GM12878 (cell line): ENCODE data around the gene PPP1R12B. TPM values are rescaled to one million over a fixed set of nuclear protein-coding genes. Genes with fewer than 3 reads are reported as not detected.
A peak's percentile ranks its signal among the peaks of the same experiment; 100 is the strongest.

Source experiments
- ATAC-seq: fragments of 200-7000 bp; cut with Tn5 transposase; 3 replicates; pipeline ENCODE4 v1.9.1; 2020; ENCODE audit warnings: mild to moderate bottlenecking, moderate library complexity
- BruUV-seq: library from RNA; stranded (reverse); fragments of 400-500 nt; replicated peaks from 2 replicates; lab custom pipeline; 2021; lab: Mats Ljungman, UMichigan
- CTCF ChIA-PET: fragments of 300-600 bp; sonication (Branson Sonifier 250); formaldehyde crosslinking; extraction: SDS; loops from one replicate; lab custom pipeline; 2021; ENCODE audit warnings: inconsistent platforms; lab: Yijun Ruan, JAX
- POLR2A ChIA-PET: fragments of 350-600 bp; formaldehyde crosslinking; extraction: SDS; loops from one replicate; lab custom pipeline; 2021; ENCODE audit warnings: inconsistent platforms; lab: Charles Lee
- RAD21 ChIA-PET: fragments of 300-600 bp; sonication (Branson Sonifier 250); formaldehyde crosslinking; loops from one replicate; lab custom pipeline; 2023; ENCODE audit warnings: antibody characterized with exemption; ENCODE audit not compliant: unreplicated experiment; lab: Charles Lee
- SMC1A ChIA-PET: fragments of 300-600 bp; sonication (Branson Sonifier 250); formaldehyde crosslinking; loops from one replicate; lab custom pipeline; 2023; ENCODE audit not compliant: unreplicated experiment, uncharacterized antibody; lab: Charles Lee
- DNase-seq: peaks from one replicate; pipeline ENCODE4 v3.0.0-alpha.2; 2011; ENCODE audit warnings: low read depth, low spot score
- FAIRE-seq: peaks from 3 replicates; lab custom pipeline; 2011; peaks lifted over from hg19 to GRCh38; lab: Jason Lieb, UNC
- H2AFZ ChIP-seq: 2 replicates; pipeline ENCODE4 v1.6.0; 2011; ENCODE audit warnings: low read depth, low read length, control low read depth; ENCODE audit not compliant: control insufficient read depth
- H3K27ac ChIP-seq: 2 replicates; pipeline ENCODE4 v1.5.1; 2011; ENCODE audit warnings: control low read depth; ENCODE audit not compliant: control insufficient read depth, insufficient read depth
- H3K27me3 ChIP-seq, 2 experiments: replicated peaks in 1 of 2; 2 replicates each; pipeline versions ENCODE4 v1.6.0 to v1.6.1; 2011; ENCODE audit warnings: low read length in 1 of 2; ENCODE audit not compliant: control insufficient read depth in 2 of 2, insufficient read depth in 2 of 2
- H3K36me3 ChIP-seq, 2 experiments: 2 replicates each; pipeline ENCODE4 v1.5.1; 2011; ENCODE audit warnings: low read length in 1 of 2; ENCODE audit not compliant: control insufficient read depth in 2 of 2, insufficient read depth in 2 of 2
- H3K4me1 ChIP-seq: 2 replicates; pipeline ENCODE4 v1.6.1; 2011; ENCODE audit warnings: mild to moderate bottlenecking, low read length, moderate library complexity, mixed read lengths; ENCODE audit not compliant: control insufficient read depth, insufficient read depth
- H3K4me2 ChIP-seq: 2 replicates; pipeline ENCODE4 v1.6.0; 2011; ENCODE audit warnings: control low read depth; ENCODE audit not compliant: control insufficient read depth, insufficient read depth
- H3K4me3 ChIP-seq: fragments of 200-600 bp; sonication (generic); 2 replicates; pipeline ENCODE4 v1.5.1; 2016
- H3K79me2 ChIP-seq: 2 replicates; pipeline ENCODE4 v1.6.0; 2011; ENCODE audit warnings: low read length; ENCODE audit not compliant: control insufficient read depth, insufficient read depth
- H3K9ac ChIP-seq: 2 replicates; pipeline ENCODE4 v1.8.0; 2011; ENCODE audit warnings: low read length, control low read depth, mixed read lengths; ENCODE audit not compliant: control insufficient read depth, insufficient read depth
- H3K9me3 ChIP-seq: replicated peaks from 3 replicates; pipeline ENCODE4 v1.5.1; 2011; ENCODE audit warnings: mild to moderate bottlenecking, low read length; ENCODE audit not compliant: control insufficient read depth, insufficient read depth
- H4K20me1 ChIP-seq: 2 replicates; pipeline ENCODE4 v1.6.0; 2011; ENCODE audit not compliant: control insufficient read depth, insufficient read depth
- ATF7 ChIP-seq: fragments of 450-650 bp; IDR thresholded peaks from 2 replicates; pipeline ENCODE4 v1.6.1; 2016; ENCODE audit warnings: low read depth, mild to moderate bottlenecking
- CREB1 ChIP-seq: IDR thresholded peaks from 2 replicates; pipeline ENCODE4 v1.6.1; 2012; ENCODE audit warnings: low read depth, mild to moderate bottlenecking, inconsistent platforms
- EGR1 ChIP-seq, 2 experiments: IDR thresholded peaks; 1 replicate in 1 of 2; 2 replicates in 1 of 2; pipeline ENCODE4 v1.6.1; 2011 to 2012; ENCODE audit warnings: low read depth in 2 of 2, low read length in 2 of 2, borderline replicate concordance in 1 of 2, mild to moderate bottlenecking in 1 of 2, moderate library complexity in 1 of 2
- ETV6 ChIP-seq, 2 experiments: fragments of 450-650 bp in 1 of 2; IDR thresholded peaks in 1 of 2; conservative IDR thresholded peaks in 1 of 2; 2 replicates each; pipeline ENCODE4 v1.6.1; 2014; ENCODE audit warnings: antibody characterized with exemption in 1 of 2, borderline replicate concordance in 1 of 2, low read depth in 1 of 2, mild to moderate bottlenecking in 1 of 2, moderate library complexity in 1 of 2
- GABPA ChIP-seq: IDR thresholded peaks from 2 replicates; pipeline ENCODE4 v1.6.1; 2014; ENCODE audit warnings: antibody characterized with exemption, low read depth, mild to moderate bottlenecking, inconsistent platforms
- HDAC2 ChIP-seq: fragments of 200-600 bp; sonication (generic); IDR thresholded peaks from 2 replicates; pipeline ENCODE4 v1.6.1; 2017
- HDAC6 ChIP-seq: fragments of 200-600 bp; sonication (generic); IDR thresholded peaks from one replicate; pipeline ENCODE4 v1.8.0; 2017; ENCODE audit warnings: antibody characterized with exemption; ENCODE audit not compliant: unreplicated experiment
- IKZF2 ChIP-seq, 2 experiments: fragments of 450-650 bp; IDR thresholded peaks; 2 replicates each; pipeline ENCODE4 v1.6.1; 2017; ENCODE audit warnings: mild to moderate bottlenecking in 2 of 2, moderate library complexity in 2 of 2
- IRF3 ChIP-seq: fragments of 450-650 bp; IDR thresholded peaks from 2 replicates; pipeline ENCODE4 v1.6.1; 2014; ENCODE audit warnings: mild to moderate bottlenecking
- IRF4 ChIP-seq: IDR thresholded peaks from 2 replicates; pipeline ENCODE4 v1.6.1; 2011; ENCODE audit warnings: low read depth, low read length
- JUNB ChIP-seq: IDR thresholded peaks from 2 replicates; pipeline ENCODE4 v1.6.1; 2016; ENCODE audit warnings: antibody characterized with exemption, mild to moderate bottlenecking
- JUND ChIP-seq: IDR thresholded peaks from 2 replicates; pipeline ENCODE4 v1.6.1; 2012; ENCODE audit warnings: low read depth, mild to moderate bottlenecking, low read length, improper control_type of control experiment, moderate library complexity
- KDM1A ChIP-seq: fragments of 200-600 bp; sonication (generic); IDR thresholded peaks from 2 replicates; pipeline ENCODE4 v1.6.1; 2016; ENCODE audit warnings: borderline replicate concordance
- NFYA ChIP-seq: IDR thresholded peaks from 2 replicates; pipeline ENCODE4 v1.6.1; 2011; ENCODE audit warnings: low read depth, mild to moderate bottlenecking, low read length, improper control_type of control experiment, borderline replicate concordance
- PKNOX1 ChIP-seq: fragments of 450-650 bp; IDR thresholded peaks from 2 replicates; pipeline ENCODE4 v1.6.1; 2016; ENCODE audit warnings: mild to moderate bottlenecking
- TBL1XR1 ChIP-seq: IDR thresholded peaks from 2 replicates; pipeline ENCODE4 v1.6.1; 2012; ENCODE audit warnings: low read depth, low read length, improper control_type of control experiment
- WGBS: methylation state at CpG from one replicate; pipeline ENCODE4 v1.1.6; 2016; ENCODE audit warnings: low lambda C conversion rate; ENCODE audit not compliant: insufficient replicate concordance, insufficient coverage; ENCODE audit errors: missing lambda C conversion rate; 5-methylcytosine and 5-hydroxymethylcytosine counted together
- in situ Hi-C: fragments of 300-500 bp; cut with MboI; formaldehyde crosslinking; loops from 9 replicates; pipeline ENCODE4 v1.14.3; 2018; ENCODE audit warnings: mixed read lengths
- intact Hi-C: fragments of 100-400 bp; cut with micrococcal nuclease; formaldehyde crosslinking; loops from one replicate; pipeline ENCODE4 v1.14.2; 2022; ENCODE audit not compliant: unreplicated experiment
- polyA plus RNA-seq, 11 experiments: library from polyadenylated mRNA; depleted of rRNA in 4 of 11; unstranded in 6 of 11; stranded (reverse) in 5 of 11; fragments of >200 nt; fragmentation: Nextera tagmentation in 4 of 11; fragmentation: Illumina TruSeq in 1 of 11; extraction: Ambion mirVana in 4 of 11; extraction: Trizol in 1 of 11; gene quantifications; 1 replicate in 1 of 11; 2 replicates in 10 of 11; pipeline versions ENCODE4 v1.2.1 to v1.2.3, GENCODE V29; 2011 to 2016; ENCODE audit warnings: inconsistent platforms in 2 of 11, missing spikeins in 2 of 11, low read depth in 1 of 11
- total RNA-seq, 4 experiments: library from RNA; depleted of rRNA in 3 of 4; stranded (reverse); fragments of >200 nt in 3 of 4; fragmentation: Illumina TruSeq in 1 of 4; extraction: Trizol in 1 of 4; gene quantifications; 2 replicates each; pipeline versions ENCODE4 v1.2.1 to v1.2.3, GENCODE V29; 2013 to 2021
- TF ChIP-seq, protein P1 (sequence below): fragments of 450-650 bp; IDR thresholded peaks from 2 replicates; pipeline ENCODE4 v1.6.1; 2017; ENCODE audit warnings: low read depth, mild to moderate bottlenecking, moderate library complexity

PPP1R12B gene
- total and polyA plus RNA-seq, 10 of the 15 experiments (the other 5 are each of a cell fraction or from before 2014, with no cell fraction given) = 0.29 to 9.4 (median 4.7) TPM

GRCh38 chr1:202348005-202348508, 442 bp upstream of the PPP1R12B start:
- no peaks in the 10 kb centered on the region for H3K9me3 ChIP-seq
- H4K20me1 ChIP-seq = no peaks in the 10 kb centered on the region
- DNase-seq = no peak
- H3K27ac ChIP-seq = no peak overlapping the region
- H3K79me2 ChIP-seq = peaks cover 3% of the 10 kb centered on the region; the same call in 1 of the 2 replicates
- no TSS peak for BruUV-seq
- in situ Hi-C loops = no loop called here
- ChIA-PET POLR2A (no interaction called here), CTCF (interaction anchor here (1.1 to 3.0 kb wide), 5 partner anchors 9 to 252 kb away, joined by 3 to 8 read pairs (median 4); partner anchors contain the start of gene LGR6), SMC1A (interaction anchor here (0.5 to 2.6 kb wide), 2 partner anchors 10 to 12 kb away, joined by 3 to 9 read pairs; no protein-coding TSS in a partner anchor), RAD21 (interaction anchor here (0.7 to 1.6 kb wide), 4 partner anchors 86 to 372 kb away, joined by 3 to 4 read pairs (median 3); no protein-coding TSS in a partner anchor)
- intact Hi-C loops = loop anchor here (5.0 to 10.0 kb wide), 2 partner anchors 97 to 269 kb away; no protein-coding TSS in a partner anchor
- H2AFZ ChIP-seq = peak overlapping the region; percentile 86
- no peak overlapping the region for H3K9ac ChIP-seq
- H3K4me1 ChIP-seq = no peaks in the 10 kb centered on the region; the same call in 1 of the 2 replicates
- H3K4me2 ChIP-seq = peak overlapping the region; percentile 50
- H3K4me3 ChIP-seq = peak overlapping the region; percentile 52
- WGBS = 27% methylated on average over 6 of the region's 6 CpGs
- H3K36me3 ChIP-seq = no peaks in the 10 kb centered on the region
- TF ChIP-seq IKZF2 (IDR thresholded peaks at IDR 0.05) (0 out of 4 replicates have a peak, but pooled peaks have one; percentile 27 to 34), IRF3 (no peak), GABPA (peak; percentile 86), EGR1 (IDR thresholded peaks at IDR 0.05; ENCODE audit: borderline replicate concordance in 1 of 2, low read depth in 2 of 2, low read length in 2 of 2) (no peak), PKNOX1 (0 out of 2 replicates have a peak, but pooled peaks have one; percentile 27), IRF4 (peak; percentile 64; the same call in 1 of the 2 replicates), HDAC2 (no peak), TBL1XR1 (0 out of 2 replicates have a peak, but pooled peaks have one; percentile 62), ATF7 (peak; percentile 82; the same call in 1 of the 2 replicates), ETV6 (conservative IDR thresholded peaks at IDR 0.05 in 1 of 2, IDR thresholded peaks at IDR 0.05 in 1 of 2; ENCODE audit: borderline replicate concordance in 1 of 2, low read depth in 1 of 2) (no peak), JUNB (peak; percentile 67), CREB1 (peak; percentile 97), HDAC6 (no peak), JUND (0 out of 2 replicates have a peak, but pooled peaks have one; percentile 42), NFYA (no peak), KDM1A (no peak)
- TF ChIP-seq, protein P1, sequence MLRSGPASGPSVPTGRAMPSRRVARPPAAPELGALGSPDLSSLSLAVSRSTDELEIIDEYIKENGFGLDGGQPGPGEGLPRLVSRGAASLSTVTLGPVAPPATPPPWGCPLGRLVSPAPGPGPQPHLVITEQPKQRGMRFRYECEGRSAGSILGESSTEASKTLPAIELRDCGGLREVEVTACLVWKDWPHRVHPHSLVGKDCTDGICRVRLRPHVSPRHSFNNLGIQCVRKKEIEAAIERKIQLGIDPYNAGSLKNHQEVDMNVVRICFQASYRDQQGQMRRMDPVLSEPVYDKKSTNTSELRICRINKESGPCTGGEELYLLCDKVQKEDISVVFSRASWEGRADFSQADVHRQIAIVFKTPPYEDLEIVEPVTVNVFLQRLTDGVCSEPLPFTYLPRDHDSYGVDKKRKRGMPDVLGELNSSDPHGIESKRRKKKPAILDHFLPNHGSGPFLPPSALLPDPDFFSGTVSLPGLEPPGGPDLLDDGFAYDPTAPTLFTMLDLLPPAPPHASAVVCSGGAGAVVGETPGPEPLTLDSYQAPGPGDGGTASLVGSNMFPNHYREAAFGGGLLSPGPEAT = peak; percentile 66; the same call in 1 of the 2 replicates
- no peaks in the 10 kb centered on the region for H3K27me3 ChIP-seq
- ATAC-seq = no peak
- FAIRE-seq = no peak
